Astrocyte (in vitro differentiated cells and primary cell): ENCODE measurements around the gene DYNLRB1. TPM values are rescaled to one million over a fixed set of nuclear protein-coding genes. Genes with fewer than 3 reads are reported as not detected.

Experiments used
- DNase-seq: peaks from one replicate; pipeline ENCODE4 v3.0.0-alpha.2; 2010; ENCODE audit warnings: low read depth
- FAIRE-seq: peaks from 2 replicates; lab custom pipeline; 2011; peaks lifted over from hg19 to GRCh38; lab: Jason Lieb, UNC
- H2AFZ ChIP-seq: 2 replicates; pipeline ENCODE4 v1.6.0; 2012; ENCODE audit warnings: low read depth, low read length, inconsistent platforms
- H3K27ac ChIP-seq: 2 replicates; pipeline ENCODE4 v1.5.1; 2011; ENCODE audit warnings: low read depth, low read length, inconsistent platforms
- H3K27me3 ChIP-seq: 2 replicates; pipeline ENCODE4 v1.6.0; 2011; ENCODE audit warnings: low read length, inconsistent platforms; ENCODE audit not compliant: insufficient read depth
- H3K36me3 ChIP-seq: 2 replicates; pipeline ENCODE4 v1.5.1; 2011; ENCODE audit warnings: low read length, inconsistent platforms; ENCODE audit not compliant: insufficient read depth
- H3K4me1 ChIP-seq: 2 replicates; pipeline ENCODE4 v1.5.1; 2011; ENCODE audit warnings: low read length, inconsistent platforms; ENCODE audit not compliant: insufficient read depth
- H3K4me2 ChIP-seq: 2 replicates; pipeline ENCODE4 v1.6.0; 2012; ENCODE audit warnings: low read length, inconsistent platforms
- H3K4me3 ChIP-seq: 2 replicates; pipeline ENCODE4 v1.5.1; 2011; ENCODE audit warnings: low read depth, mild to moderate bottlenecking, low read length, inconsistent platforms; ENCODE audit not compliant: insufficient read depth
- H3K79me2 ChIP-seq: 2 replicates; pipeline ENCODE4 v1.6.0; 2012; ENCODE audit warnings: mild to moderate bottlenecking, low read length, inconsistent platforms; ENCODE audit not compliant: insufficient read depth
- H3K9ac ChIP-seq: 2 replicates; pipeline ENCODE4 v1.6.0; 2012; ENCODE audit warnings: mild to moderate bottlenecking, low read length, inconsistent platforms
- H3K9me3 ChIP-seq: 2 replicates; pipeline ENCODE4 v1.5.1; 2012; ENCODE audit warnings: low read depth, mild to moderate bottlenecking, low read length, inconsistent platforms; ENCODE audit not compliant: insufficient read depth
- H4K20me1 ChIP-seq: 2 replicates; pipeline ENCODE4 v1.6.0; 2012; ENCODE audit warnings: low read length, inconsistent platforms; ENCODE audit not compliant: insufficient read depth
- H3K27ac Mint-ChIP-seq: one replicate; pipeline ENCODE4 v1.8.0; 2021; ENCODE audit warnings: mild to moderate bottlenecking, mixed read lengths; ENCODE audit not compliant: unreplicated experiment
- H3K27me3 Mint-ChIP-seq: one replicate; pipeline ENCODE4 v1.8.0; 2021; ENCODE audit warnings: low read depth, mixed read lengths; ENCODE audit not compliant: unreplicated experiment
- H3K36me3 Mint-ChIP-seq: one replicate; pipeline ENCODE4 v1.8.0; 2021; ENCODE audit warnings: low read depth, mixed read lengths; ENCODE audit not compliant: unreplicated experiment
- H3K4me1 Mint-ChIP-seq: one replicate; pipeline ENCODE4 v1.8.0; 2021; ENCODE audit warnings: low read depth, mixed read lengths; ENCODE audit not compliant: unreplicated experiment
- H3K4me3 Mint-ChIP-seq: one replicate; pipeline ENCODE4 v1.8.0; 2021; ENCODE audit warnings: mild to moderate bottlenecking, moderate library complexity, mixed read lengths; ENCODE audit not compliant: unreplicated experiment
- H3K9me3 Mint-ChIP-seq: one replicate; pipeline ENCODE4 v1.8.0; 2021; ENCODE audit warnings: mild to moderate bottlenecking, mixed read lengths; ENCODE audit not compliant: unreplicated experiment
- CTCF ChIP-seq: IDR thresholded peaks from 2 replicates; pipeline ENCODE4 v1.5.1; 2011; ENCODE audit warnings: low read depth, mild to moderate bottlenecking, inconsistent platforms, low read length, moderate library complexity; ENCODE audit not compliant: insufficient read depth
- EZH2 ChIP-seq: IDR thresholded peaks from 2 replicates; pipeline ENCODE4 v1.6.1; 2012; ENCODE audit warnings: mild to moderate bottlenecking, low read length, inconsistent platforms; ENCODE audit not compliant: insufficient read depth
- total RNA-seq: library from RNA; stranded (reverse); gene quantifications from 2 replicates; pipeline ENCODE4 v1.2.1, GENCODE V29; 2021

Gene DYNLRB1
- total RNA-seq, 1 donor from 2014 or later: 118 TPM

- Histone ChIP-seq H3K4me2 (no peak overlapping the region), H3K4me3 (no peak overlapping the region), H3K27ac (no peak overlapping the region), H3K36me3 (no peaks in the 10 kb centered on the region), H3K79me2 (no peaks in the 10 kb centered on the region), H4K20me1 (no peaks in the 10 kb centered on the region), H3K9me3 (no peaks in the 10 kb centered on the region), H2AFZ (peak overlapping the region; percentile 14), H3K4me1 (peaks cover 34% of the 10 kb centered on the region), H3K27me3 (no peaks in the 10 kb centered on the region), H3K9ac (no peak overlapping the region)
- DNase-seq: peak; percentile 47
- peaks cover 4% of the 10 kb centered on the region for H3K36me3 Mint-ChIP-seq
- no peaks in the 10 kb centered on the region for H3K9me3 Mint-ChIP-seq
- no peak overlapping the region for H3K27ac Mint-ChIP-seq
- TF ChIP-seq CTCF (no peak), EZH2 (no peak)
- no peak for FAIRE-seq
- no peaks in the 10 kb centered on the region for H3K27me3 Mint-ChIP-seq
- H3K4me1 Mint-ChIP-seq: peaks cover 40% of the 10 kb centered on the region
- no peak overlapping the region for H3K4me3 Mint-ChIP-seq
These were observed 64.0 kb downstream of the DYNLRB1 start for GRCh38 chr20:34579979-34580940.

DNA sequence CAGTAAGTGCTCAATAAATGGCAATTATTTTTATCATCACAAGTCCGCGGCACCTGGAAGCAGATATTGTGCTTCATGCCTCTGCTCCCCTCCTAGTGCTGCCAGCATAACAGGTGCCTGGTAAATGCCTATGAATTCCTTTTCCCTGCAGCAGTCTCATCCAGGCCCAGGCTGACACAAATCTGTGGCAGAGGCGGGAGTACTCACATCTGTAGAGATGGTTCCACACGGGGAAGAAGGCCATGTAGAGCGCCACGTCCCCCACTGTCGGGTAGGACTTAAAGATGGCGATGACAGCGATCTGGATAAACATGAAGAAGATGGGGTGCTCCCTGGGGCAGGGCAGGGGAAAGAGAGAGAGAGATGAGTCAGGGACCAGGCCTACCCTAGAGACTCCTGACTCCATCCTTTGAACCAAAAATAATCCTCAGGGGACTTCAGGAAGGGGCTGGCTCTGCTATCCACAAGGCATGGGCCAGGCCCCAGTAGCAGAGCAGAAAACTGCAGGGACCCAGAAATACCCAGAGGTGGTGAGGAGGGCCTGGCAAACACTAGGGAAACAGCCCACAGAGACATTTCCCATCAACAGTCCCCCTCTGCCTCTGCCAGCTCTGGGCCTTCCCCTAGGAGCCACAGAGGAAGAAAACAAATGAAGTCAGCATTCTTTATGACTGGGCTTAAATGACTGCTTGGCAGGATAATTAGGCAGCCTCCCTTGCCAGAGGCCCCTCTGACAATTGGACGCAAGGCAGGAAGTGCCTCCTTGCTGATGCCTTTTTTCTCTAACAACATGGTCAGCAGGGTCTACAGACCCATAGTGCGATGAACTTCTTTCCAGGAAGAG lies 65.3 kb downstream of the DYNLRB1 start:
- Histone ChIP-seq H3K4me2 (no peak overlapping the region), H3K79me2 (no peaks in the 10 kb centered on the region), H3K4me1 (peaks cover 34% of the 10 kb centered on the region), H3K4me3 (no peak overlapping the region), H3K27me3 (no peaks in the 10 kb centered on the region), H3K9me3 (no peaks in the 10 kb centered on the region), H4K20me1 (no peaks in the 10 kb centered on the region), H3K9ac (peak overlapping the region; percentile 25), H2AFZ (no peak overlapping the region), H3K36me3 (no peaks in the 10 kb centered on the region), H3K27ac (peak overlapping the region; percentile 57)
- Mint-ChIP-seq H3K27me3 (no peaks in the 10 kb centered on the region), H3K4me3 (no peak overlapping the region), H3K27ac (peak overlapping the region; percentile 3), H3K36me3 (peaks cover 2% of the 10 kb centered on the region), H3K4me1 (peaks cover 40% of the 10 kb centered on the region), H3K9me3 (no peaks in the 10 kb centered on the region)
- DNase-seq (peak; percentile 58), FAIRE-seq (peak; percentile 23)
- TF ChIP-seq CTCF (no peak), EZH2 (no peak)
